Muscle layer of duodenum (tissue), 2 donors: ENCODE data around the gene SLC35B4.

Experiments
- H3K27ac ChIP-seq: one replicate; pipeline ENCODE4 v1.7.0; 2013; ENCODE audit warnings: mild to moderate bottlenecking, low read length
- H3K27me3 ChIP-seq: one replicate; pipeline ENCODE4 v1.7.0; 2013; ENCODE audit warnings: low read depth, mild to moderate bottlenecking, control low read depth, low read length
- H3K36me3 ChIP-seq, 2 donors: one replicate each; pipeline ENCODE4 v1.7.0; 2013; ENCODE audit warnings: low read length in 2 of 2, control low read depth in 1 of 2, mild to moderate bottlenecking in 1 of 2; ENCODE audit not compliant: insufficient read depth in 2 of 2, control insufficient read depth in 1 of 2
- H3K4me1 ChIP-seq, 2 donors: one replicate each; pipeline ENCODE4 v1.7.0; 2013; ENCODE audit warnings: low read length in 2 of 2, mild to moderate bottlenecking in 2 of 2, control low read depth in 1 of 2, moderate library complexity in 1 of 2; ENCODE audit not compliant: insufficient read depth in 2 of 2, control insufficient read depth in 1 of 2
- H3K4me3 ChIP-seq, 2 donors: one replicate each; pipeline ENCODE4 v1.7.0; 2013; ENCODE audit warnings: low read length in 2 of 2, low read depth in 1 of 2, mild to moderate bottlenecking in 1 of 2
- H3K9me3 ChIP-seq, 2 donors: one replicate each; pipeline ENCODE4 v1.7.0; 2013; ENCODE audit warnings: low read length in 2 of 2, control low read depth in 1 of 2, mild to moderate bottlenecking in 1 of 2; ENCODE audit not compliant: control insufficient read depth in 1 of 2
- donor health status: healthy.

Gene SLC35B4, protein sequence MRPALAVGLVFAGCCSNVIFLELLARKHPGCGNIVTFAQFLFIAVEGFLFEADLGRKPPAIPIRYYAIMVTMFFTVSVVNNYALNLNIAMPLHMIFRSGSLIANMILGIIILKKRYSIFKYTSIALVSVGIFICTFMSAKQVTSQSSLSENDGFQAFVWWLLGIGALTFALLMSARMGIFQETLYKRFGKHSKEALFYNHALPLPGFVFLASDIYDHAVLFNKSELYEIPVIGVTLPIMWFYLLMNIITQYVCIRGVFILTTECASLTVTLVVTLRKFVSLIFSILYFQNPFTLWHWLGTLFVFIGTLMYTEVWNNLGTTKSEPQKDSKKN

DNA sequence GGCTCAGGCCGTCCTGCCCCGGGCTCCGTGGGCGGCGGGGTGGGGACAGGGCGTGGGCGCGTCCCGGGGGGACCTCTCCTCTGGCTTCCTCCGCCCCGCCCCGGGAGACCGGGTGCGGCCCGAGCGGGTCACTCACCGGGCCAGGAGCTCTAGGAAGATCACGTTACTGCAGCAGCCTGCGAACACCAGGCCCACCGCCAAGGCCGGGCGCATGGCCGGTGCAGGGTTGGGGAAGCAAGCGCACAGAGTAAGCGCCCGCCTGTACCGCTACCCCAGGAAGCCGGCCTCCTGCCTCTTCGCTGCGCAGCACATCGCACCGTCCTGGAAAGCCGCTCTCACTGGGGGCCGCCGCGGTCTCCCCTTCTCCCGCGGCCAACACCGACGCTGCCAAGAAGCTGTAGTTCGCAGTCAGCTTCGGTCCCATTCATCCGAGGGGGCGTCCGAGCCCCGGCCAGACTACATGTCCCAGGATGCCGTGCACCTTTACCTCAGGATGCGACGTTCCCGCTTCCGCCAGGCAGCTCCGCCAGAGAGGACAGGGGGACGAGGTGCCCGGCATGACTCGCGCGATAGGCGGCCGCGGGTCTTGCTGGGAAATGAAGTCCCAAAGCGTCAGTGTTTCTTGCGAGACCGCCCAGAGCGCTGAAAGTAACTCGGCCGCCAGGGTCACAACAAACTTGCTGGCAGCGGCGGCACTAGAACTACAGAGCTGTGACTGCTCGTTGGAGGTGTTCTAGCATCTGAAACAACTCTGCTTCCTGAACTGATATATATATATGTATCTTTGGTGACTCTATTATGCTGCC, at the start of gene SLC35B4:
SLC35B4 (minus strand) TSS at position 392 of the 806 bp plus-strand sequence; CDS start at position 213, 179 bp downstream.
- Histone ChIP-seq H3K4me3 (peak within 1 kb of the TSS; percentile 89 to 94), H3K9me3 (no peaks in the 10 kb centered on the region), H3K4me1 (peaks cover 0 to 10% of the 10 kb centered on the region in 2 donors), H3K36me3 (peaks cover 0 to 4% of the 10 kb centered on the region in 2 donors), H3K27ac (peak within 1 kb of the TSS; percentile 61), H3K27me3 (no peaks in the 10 kb centered on the region)

DNA sequence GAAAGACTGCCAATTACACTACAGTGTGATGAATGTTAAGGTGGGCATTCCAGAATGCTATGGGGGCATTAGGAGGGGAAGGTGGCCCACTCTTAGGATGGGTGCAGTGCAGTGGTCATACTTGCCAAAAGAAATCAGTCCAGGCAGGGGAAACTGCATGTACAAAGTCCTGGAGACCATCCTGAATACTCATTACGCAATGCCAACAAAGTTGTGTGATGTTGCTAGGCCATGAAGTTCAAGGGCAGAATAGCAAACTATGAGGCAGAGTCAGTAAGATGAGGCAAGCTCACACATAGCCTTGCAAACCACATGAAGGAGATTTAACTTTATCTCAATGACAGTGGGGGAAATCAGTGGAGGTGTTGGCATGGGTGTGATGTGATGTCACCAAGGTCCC, 49.8 kb upstream of the SLC35B4 start:
- no peaks in the 10 kb centered on the region for H3K9me3 ChIP-seq
- no peaks in the 10 kb centered on the region for H3K27me3 ChIP-seq
- no peak overlapping the region for H3K4me3 ChIP-seq
- no peaks in the 10 kb centered on the region for H3K36me3 ChIP-seq
- H3K4me1 ChIP-seq = peaks cover 0 to 4% of the 10 kb centered on the region in 2 donors
- no peak overlapping the region for H3K27ac ChIP-seq

DNA sequence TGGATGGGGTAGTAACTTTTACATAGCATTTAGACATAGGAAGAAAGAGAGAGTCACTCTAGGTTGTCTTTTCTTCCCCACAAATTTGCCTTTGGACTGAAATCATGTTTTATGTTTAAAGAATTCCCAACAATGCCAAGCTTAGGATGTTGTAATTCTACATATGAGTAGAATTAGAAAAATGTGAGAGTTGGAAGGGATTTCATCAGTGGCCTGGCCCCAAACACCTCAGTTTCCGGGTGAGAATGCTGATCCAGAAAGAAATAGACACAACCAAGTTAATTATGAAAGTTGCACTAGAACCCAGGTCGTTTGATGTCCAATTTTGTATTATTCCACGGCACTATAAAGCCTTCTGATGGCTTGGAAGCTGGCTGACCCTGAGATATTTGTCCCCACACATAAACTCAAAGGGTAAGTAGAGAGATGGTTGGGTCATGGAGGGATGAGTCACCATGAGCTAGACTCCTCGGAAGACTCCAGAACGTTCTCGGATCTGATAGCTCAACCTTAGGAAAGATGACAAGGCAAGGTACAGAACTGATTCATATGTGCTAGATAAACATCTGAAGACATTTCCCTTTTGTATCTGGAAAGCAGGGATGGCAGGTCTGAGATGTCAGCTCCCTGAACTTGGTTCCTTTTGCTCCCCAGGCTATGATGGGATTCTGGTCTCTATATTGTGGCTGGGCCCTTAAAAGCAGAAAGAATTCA, 48.8 kb upstream of the SLC35B4 start:
- Histone ChIP-seq H3K36me3 (no peaks in the 10 kb centered on the region), H3K4me3 (no peak overlapping the region), H3K27ac (peak overlapping the region; percentile 41), H3K27me3 (no peaks in the 10 kb centered on the region), H3K4me1 (peaks cover 0 to 4% of the 10 kb centered on the region in 2 donors), H3K9me3 (no peaks in the 10 kb centered on the region)

DNA sequence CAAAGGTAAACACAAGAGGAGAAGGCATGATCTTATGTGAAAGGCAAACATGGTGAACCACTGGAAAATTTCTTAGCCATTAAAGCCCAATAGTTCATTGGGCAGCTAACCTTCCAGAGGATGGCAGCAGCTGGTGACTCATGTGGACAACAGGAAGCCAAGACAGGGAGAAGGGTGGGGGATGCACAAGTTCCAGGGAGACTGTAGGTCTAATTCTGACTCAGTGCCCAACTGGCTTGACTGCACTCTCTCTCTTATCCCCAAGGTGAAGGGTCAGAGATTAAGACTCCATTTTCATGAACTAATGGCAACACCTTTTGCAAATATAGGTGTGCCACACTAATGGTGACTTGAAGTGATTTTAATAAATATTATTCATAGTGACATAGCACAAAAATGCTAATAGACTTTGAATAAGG, 47.9 kb upstream of the SLC35B4 start:
- Histone ChIP-seq H3K9me3 (no peaks in the 10 kb centered on the region), H3K4me1 (peaks cover 0 to 4% of the 10 kb centered on the region in 2 donors), H3K4me3 (no peak overlapping the region), H3K27me3 (no peaks in the 10 kb centered on the region), H3K36me3 (no peaks in the 10 kb centered on the region), H3K27ac (peak overlapping the region; percentile 48)

DNA sequence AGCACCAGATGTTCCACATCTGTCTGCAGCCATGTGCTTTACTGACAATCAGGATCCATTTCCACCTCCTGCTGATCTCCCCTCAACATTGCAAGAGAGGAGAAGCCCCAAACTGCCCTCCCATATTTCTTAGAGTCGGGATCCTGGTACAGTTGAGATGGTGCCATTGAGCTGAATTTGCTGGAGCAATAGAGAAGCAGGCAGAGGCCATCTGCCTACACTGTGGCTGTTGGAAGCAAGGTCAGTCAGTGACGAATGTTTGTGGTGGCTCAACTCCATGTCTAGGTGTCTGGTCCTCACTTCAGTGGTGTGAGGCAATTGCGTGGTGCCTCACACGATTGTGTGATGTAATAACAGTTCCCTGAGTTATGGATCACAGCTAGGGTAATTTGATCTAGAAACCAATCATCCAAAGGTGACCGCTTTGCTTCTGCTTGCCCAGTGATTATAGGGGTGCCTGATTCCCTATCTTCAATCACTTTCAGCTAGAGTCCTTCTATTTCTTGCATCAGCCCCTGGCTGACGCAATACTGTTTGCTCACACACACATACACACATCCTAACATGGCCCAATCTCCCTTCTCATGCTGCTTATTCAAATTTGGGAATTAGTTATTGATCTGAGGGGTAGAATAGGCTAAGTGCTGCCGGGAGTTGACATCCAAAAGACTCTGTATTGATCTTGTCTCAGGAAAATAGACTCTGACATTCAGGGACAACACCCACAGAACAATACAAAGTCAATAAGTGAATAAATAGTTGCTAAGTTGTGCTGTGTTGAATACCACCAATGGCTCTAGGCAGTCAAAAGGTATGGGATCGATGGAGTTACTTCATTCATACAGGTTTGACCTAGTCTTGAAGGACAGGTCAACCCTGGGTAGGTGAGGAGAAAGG, 46.1 kb upstream of the SLC35B4 start:
- H3K27me3 ChIP-seq = no peaks in the 10 kb centered on the region
- H3K9me3 ChIP-seq = no peaks in the 10 kb centered on the region
- no peaks in the 10 kb centered on the region for H3K4me1 ChIP-seq
- no peaks in the 10 kb centered on the region for H3K36me3 ChIP-seq
- H3K4me3 ChIP-seq = no peak overlapping the region
- H3K27ac ChIP-seq = no peak overlapping the region

DNA sequence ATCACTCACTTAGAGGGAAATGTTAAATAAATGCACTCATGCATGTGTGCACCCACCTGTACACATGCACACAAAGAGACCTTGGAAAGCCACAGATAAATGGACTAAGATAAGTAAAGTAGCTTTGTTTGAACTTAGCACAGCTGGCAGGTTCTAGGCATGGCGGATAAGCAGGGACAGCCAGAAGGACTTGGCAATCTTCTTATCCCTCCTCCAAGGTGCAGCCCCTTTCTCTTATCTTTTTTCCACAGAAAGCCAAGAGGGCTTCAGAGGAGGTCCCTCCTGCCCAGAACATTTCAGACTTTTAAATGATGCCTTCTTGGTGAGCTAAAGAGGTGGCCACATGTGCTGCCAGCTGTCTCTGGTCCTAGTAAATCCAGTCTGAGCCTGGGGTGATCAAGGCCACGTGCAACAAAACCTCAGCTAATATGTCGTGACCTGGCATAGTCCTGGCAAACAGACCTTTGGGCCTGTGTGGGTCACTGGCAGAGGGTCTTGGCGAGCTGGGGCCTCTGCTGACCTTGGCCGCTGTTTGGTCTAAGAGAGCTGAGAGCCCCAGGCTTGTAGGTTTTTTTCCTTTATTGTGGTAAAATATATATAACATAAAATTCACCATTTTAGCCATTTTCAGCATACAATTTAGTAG, 43.2 kb upstream of the SLC35B4 start:
- H3K27ac ChIP-seq = no peak overlapping the region
- H3K4me3 ChIP-seq = no peak overlapping the region
- no peaks in the 10 kb centered on the region for H3K36me3 ChIP-seq
- no peaks in the 10 kb centered on the region for H3K9me3 ChIP-seq
- H3K27me3 ChIP-seq = no peaks in the 10 kb centered on the region
- H3K4me1 ChIP-seq = no peaks in the 10 kb centered on the region

DNA sequence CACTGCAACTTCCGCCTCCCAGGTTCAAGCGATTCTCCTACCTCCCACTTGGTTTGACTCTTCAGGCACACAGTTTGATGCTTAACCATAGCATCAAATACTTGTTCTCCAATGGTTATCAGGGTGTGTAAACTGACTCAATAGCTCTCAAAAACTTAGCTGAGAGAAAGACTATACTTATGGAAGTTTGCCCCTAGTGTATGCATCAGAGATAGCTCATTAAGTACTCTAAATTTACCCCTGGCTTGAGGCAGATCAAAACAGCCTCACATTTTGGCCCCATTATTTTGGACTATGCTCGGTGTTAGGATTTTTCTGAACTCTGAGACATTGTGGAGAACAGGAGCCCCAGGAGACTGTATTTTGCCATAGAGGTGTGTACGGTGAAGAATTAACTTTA, 40.8 kb upstream of the SLC35B4 start:
- H3K27me3 ChIP-seq = no peaks in the 10 kb centered on the region
- no peaks in the 10 kb centered on the region for H3K4me1 ChIP-seq
- no peaks in the 10 kb centered on the region for H3K9me3 ChIP-seq
- no peak overlapping the region for H3K4me3 ChIP-seq
- no peaks in the 10 kb centered on the region for H3K36me3 ChIP-seq
- H3K27ac ChIP-seq = no peak overlapping the region

DNA sequence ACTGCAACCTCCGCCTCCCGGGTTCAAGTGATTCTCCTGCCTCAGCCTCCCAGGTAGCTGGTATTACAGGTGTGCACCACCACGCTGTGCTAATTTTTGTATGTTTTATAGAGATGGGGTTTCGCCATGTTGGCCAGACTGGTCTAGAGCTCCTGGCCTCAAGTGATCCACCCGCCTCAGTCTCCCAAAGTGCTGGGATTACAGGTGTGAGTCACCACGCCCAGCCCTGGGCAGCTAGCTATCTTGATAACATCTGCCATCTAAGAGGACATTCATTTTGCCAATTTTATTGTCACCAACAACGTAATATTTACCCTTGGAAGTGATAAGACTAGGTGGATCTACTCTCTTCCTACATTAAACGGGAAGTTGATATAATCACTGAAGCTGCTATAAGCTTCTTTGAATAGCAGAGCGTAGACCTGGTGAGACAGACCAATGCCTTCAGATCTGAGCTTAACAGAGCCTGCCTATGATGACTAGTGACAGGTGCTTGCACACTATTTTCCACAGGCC, 39.7 kb upstream of the SLC35B4 start:
- Histone ChIP-seq H3K4me3 (no peak overlapping the region), H3K27me3 (no peaks in the 10 kb centered on the region), H3K36me3 (no peaks in the 10 kb centered on the region), H3K27ac (no peak overlapping the region), H3K4me1 (no peaks in the 10 kb centered on the region), H3K9me3 (no peaks in the 10 kb centered on the region)

DNA sequence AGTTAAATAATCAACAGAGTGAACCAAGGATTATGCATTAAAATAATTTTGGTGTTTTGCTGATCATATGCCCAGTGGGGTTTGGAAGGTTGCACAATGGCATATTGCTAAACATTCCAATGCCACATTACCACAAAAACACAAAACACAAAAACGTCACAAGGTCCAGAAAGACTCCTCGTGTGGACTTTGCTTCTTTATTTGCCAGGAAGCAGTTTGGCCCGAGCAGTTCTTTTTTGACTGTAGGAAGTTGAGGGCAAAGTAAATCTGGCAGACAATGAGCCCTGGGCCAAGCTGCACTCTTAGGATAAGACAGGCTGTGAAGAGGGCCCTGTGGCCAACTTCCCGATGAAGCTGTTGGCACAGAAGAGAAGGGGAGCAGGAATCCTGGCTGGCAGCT, 39.2 kb upstream of the SLC35B4 start:
- H3K4me1 ChIP-seq = no peaks in the 10 kb centered on the region
- H3K36me3 ChIP-seq = no peaks in the 10 kb centered on the region
- H3K4me3 ChIP-seq = no peak overlapping the region
- H3K9me3 ChIP-seq = no peaks in the 10 kb centered on the region
- H3K27me3 ChIP-seq = no peaks in the 10 kb centered on the region
- H3K27ac ChIP-seq = no peak overlapping the region

DNA sequence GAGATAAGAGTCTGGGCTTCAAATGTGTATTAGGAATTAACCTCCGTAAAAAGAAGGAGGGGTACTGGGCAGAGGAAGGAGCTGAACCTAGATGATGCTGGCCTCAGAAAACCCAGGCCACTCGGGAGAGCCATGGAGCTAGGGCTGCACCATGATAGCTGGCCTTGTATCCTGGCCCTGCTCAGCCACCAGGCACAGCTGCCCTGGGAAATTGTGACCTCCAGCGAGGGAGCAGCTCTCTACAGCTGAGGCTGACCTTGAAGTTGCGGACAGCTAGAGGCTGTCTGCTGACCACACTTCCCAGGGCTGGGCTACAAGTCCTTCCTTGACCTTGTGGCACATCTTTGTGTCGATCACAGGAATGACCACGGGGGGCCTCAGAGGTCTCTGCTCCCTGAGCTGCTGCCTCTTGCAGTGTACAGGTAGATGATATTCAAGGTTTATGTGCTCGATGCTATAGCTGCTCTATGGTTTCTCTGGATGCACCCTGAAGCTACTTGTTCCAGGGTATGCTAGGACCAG, 38.3 kb upstream of the SLC35B4 start:
- Histone ChIP-seq H3K27ac (no peak overlapping the region), H3K27me3 (no peaks in the 10 kb centered on the region), H3K36me3 (no peaks in the 10 kb centered on the region), H3K9me3 (no peaks in the 10 kb centered on the region), H3K4me1 (no peaks in the 10 kb centered on the region), H3K4me3 (no peak overlapping the region)
